H1 (cell line): Measurements from ENCODE around the gene FMC1. TPM values are rescaled to one million over a fixed set of nuclear protein-coding genes. Genes with fewer than 3 reads are reported as not detected.

Experiments used
- ASH2L ChIP-seq: fragments of 200-600, 300-600 bp; sonication (generic); IDR thresholded peaks from one replicate; pipeline ENCODE4 v1.7.1; 2017; ENCODE audit warnings: low read length
- CBX5 ChIP-seq: fragments of 300-800, 300-1000 bp; sonication (generic); IDR thresholded peaks from 2 replicates; pipeline ENCODE4 v1.7.1; 2016; ENCODE audit warnings: antibody characterized with exemption, low read length, low read depth
- CBX8 ChIP-seq: fragments of 300-800, 300-1000 bp; sonication (generic); IDR thresholded peaks from 2 replicates; pipeline ENCODE4 v1.7.1; 2016; ENCODE audit warnings: low read depth, low read length, borderline replicate concordance
- CHD1 ChIP-seq: IDR thresholded peaks from 2 replicates; pipeline ENCODE4 v1.6.1; 2012; ENCODE audit warnings: low read depth, low read length, improper control_type of control experiment
- EP300 ChIP-seq, 2 experiments: IDR thresholded peaks; 1 replicate in 1 of 2; 2 replicates in 1 of 2; pipeline ENCODE4 v1.6.1; 2011 to 2012; ENCODE audit warnings: low read depth in 2 of 2, low read length in 2 of 2, mild to moderate bottlenecking in 2 of 2, borderline replicate concordance in 1 of 2, inconsistent platforms in 1 of 2, moderate library complexity in 1 of 2
- GTF2F1 ChIP-seq: IDR thresholded peaks from 2 replicates; pipeline ENCODE4 v1.6.1; 2012; ENCODE audit warnings: low read depth, low read length, improper control_type of control experiment, borderline replicate concordance
- HDAC2 ChIP-seq, 2 experiments: fragments of 300-600 bp in 1 of 2; sonication (generic) in 1 of 2; IDR thresholded peaks; 2 replicates each; pipeline ENCODE4 v1.6.1; 2011 to 2012; ENCODE audit warnings: low read depth in 2 of 2, low read length in 2 of 2, mild to moderate bottlenecking in 2 of 2, moderate library complexity in 2 of 2, borderline replicate concordance in 1 of 2, inconsistent platforms in 1 of 2
- HDAC6 ChIP-seq: IDR thresholded peaks from one replicate; pipeline ENCODE4 v1.7.1; 2012; ENCODE audit warnings: low read depth, mild to moderate bottlenecking, inconsistent platforms, low read length, moderate library complexity
- KDM1A ChIP-seq: fragments of 200-600, 300-600 bp; sonication (generic); IDR thresholded peaks from 2 replicates; pipeline ENCODE4 v1.7.1; 2016; ENCODE audit warnings: mild to moderate bottlenecking, low read length, borderline replicate concordance
- KDM4A ChIP-seq: IDR thresholded peaks from one replicate; pipeline ENCODE4 v1.7.1; 2012; ENCODE audit warnings: low read depth, mild to moderate bottlenecking, moderate library complexity, low read length, inconsistent platforms; ENCODE audit not compliant: severe bottlenecking
- KDM5A ChIP-seq: fragments of 200-600 bp; IDR thresholded peaks from 2 replicates; pipeline ENCODE4 v1.7.1; 2012; ENCODE audit warnings: mild to moderate bottlenecking, low read length, inconsistent platforms, mixed read lengths
- NANOG ChIP-seq: IDR thresholded peaks from 2 replicates; pipeline ENCODE4 v1.6.1; 2011; ENCODE audit warnings: low read length, low read depth, mild to moderate bottlenecking, inconsistent platforms; ENCODE audit not compliant: insufficient read depth, poor library complexity, severe bottlenecking
- NRF1 ChIP-seq: IDR thresholded peaks from 2 replicates; pipeline ENCODE4 v1.6.1; 2011; ENCODE audit warnings: mild to moderate bottlenecking, low read depth, low read length, improper control_type of control experiment
- PHF8 ChIP-seq: fragments of 200-600 bp; sonication (generic); conservative IDR thresholded peaks from 2 replicates; pipeline ENCODE4 v1.7.1; 2012; ENCODE audit warnings: low read depth, mild to moderate bottlenecking, inconsistent platforms, low read length, moderate library complexity
- RFX5 ChIP-seq: IDR thresholded peaks from 2 replicates; pipeline ENCODE4 v1.6.1; 2011; ENCODE audit warnings: low read depth, low read length, improper control_type of control experiment, borderline replicate concordance
- SAP30 ChIP-seq: fragments of 300-600 bp; sonication (generic); IDR thresholded peaks from 2 replicates; pipeline ENCODE4 v1.7.1; 2012; ENCODE audit warnings: low read length, moderate library complexity, mild to moderate bottlenecking, inconsistent platforms; ENCODE audit not compliant: insufficient read depth, insufficient replicate concordance
- SP1 ChIP-seq: IDR thresholded peaks from 2 replicates; pipeline ENCODE4 v1.6.1; 2011; ENCODE audit warnings: low read depth, low read length
- SP2 ChIP-seq: IDR thresholded peaks from 2 replicates; pipeline ENCODE4 v1.6.1; 2012; ENCODE audit warnings: mild to moderate bottlenecking, low read length, inconsistent platforms
- SUZ12 ChIP-seq: fragments of 200-600 bp; sonication (generic); IDR thresholded peaks from 2 replicates; pipeline ENCODE4 v1.6.1; 2012; ENCODE audit warnings: mild to moderate bottlenecking, inconsistent platforms, low read length, moderate library complexity, mixed read lengths
- TBP ChIP-seq: IDR thresholded peaks from 2 replicates; pipeline ENCODE4 v1.6.1; 2011; ENCODE audit warnings: low read depth, low read length, improper control_type of control experiment
- YY1 ChIP-seq: IDR thresholded peaks from 2 replicates; pipeline ENCODE4 v1.6.1; 2011; ENCODE audit warnings: low read depth, mild to moderate bottlenecking, low read length
- polyA plus RNA-seq, 7 experiments: library from polyadenylated mRNA; depleted of rRNA in 3 of 7; stranded (reverse) in 5 of 7; unstranded in 2 of 7; fragments of >200 nt in 5 of 7; fragments of 200-250 nt in 2 of 7; gene quantifications; 1 replicate in 5 of 7; 2 replicates in 1 of 7; 4 replicates in 1 of 7; pipeline versions ENCODE4 v1.2.1 to v1.2.3, GENCODE V29; 2011 to 2013; ENCODE audit warnings: missing spikeins in 2 of 7, mixed read lengths in 2 of 7
- total RNA-seq: library from RNA; stranded (reverse); fragmentation: NEBNext Ultra II Directional; extraction: Animal tissue kit (Norgen Biotek cat#: 25700); gene quantifications from 2 replicates; pipeline ENCODE4 v1.2.1, GENCODE V29; 2021
- TF ChIP-seq, protein P1 (sequence below): IDR thresholded peaks from 2 replicates; pipeline ENCODE4 v1.6.1; 2012; ENCODE audit warnings: low read length, inconsistent platforms

The FMC1 gene
- total and polyA plus RNA-seq, 2 of the 8 experiments (the other 6 are each of a cell fraction or from before 2014, with no cell fraction given) = 15.8 to 28.4 TPM

DNA sequence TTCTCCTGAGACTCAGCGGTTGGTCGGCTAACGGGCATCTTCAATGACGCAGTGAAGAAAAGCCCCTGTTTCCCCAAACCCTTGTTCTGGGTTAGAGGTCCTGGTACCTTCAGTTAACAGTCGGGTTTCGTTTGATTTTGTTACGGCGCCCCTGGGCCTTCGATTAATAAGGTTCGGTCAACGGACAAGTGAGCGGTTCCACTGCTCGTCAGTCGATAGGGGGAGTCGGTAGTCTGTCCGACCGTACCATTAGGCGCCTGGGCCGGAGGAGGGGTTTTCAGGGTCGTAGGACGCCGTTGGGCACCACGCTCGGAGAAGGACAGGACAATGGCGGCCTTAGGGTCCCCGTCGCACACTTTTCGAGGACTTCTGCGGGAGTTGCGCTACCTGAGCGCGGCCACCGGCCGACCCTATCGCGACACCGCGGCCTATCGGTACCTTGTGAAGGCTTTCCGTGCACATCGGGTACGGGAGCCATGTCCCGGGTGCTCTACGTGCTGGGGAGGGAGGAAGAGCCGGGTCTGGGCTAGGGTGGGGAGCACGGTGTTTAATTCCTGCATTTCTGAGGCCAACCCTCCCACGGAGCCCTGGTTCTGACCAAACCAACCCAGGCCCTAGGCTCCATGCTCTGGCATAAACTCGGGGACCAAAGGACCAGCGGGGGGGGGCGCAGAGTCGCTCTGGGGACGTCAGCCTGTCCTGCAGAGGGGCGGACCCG is at the start of gene FMC1 (continued):
- TF ChIP-seq SUZ12 (no peak), RFX5 (no peak), TBP (peak; percentile 88), CBX5 (no peak), NRF1 (no peak), NANOG (no peak), YY1 (peak; percentile 87), PHF8 (peak; percentile 98), CBX8 (no peak), HDAC2 (IDR thresholded peaks at IDR 0.05; ENCODE audit: borderline replicate concordance in 1 of 2, low read depth in 2 of 2, low read length in 2 of 2) (0 out of 4 replicates have a peak, but pooled peaks of 1 of the 2 experiments have one; percentile 35), KDM1A (no peak), EP300 (IDR thresholded peaks at IDR 0.05; ENCODE audit: borderline replicate concordance in 1 of 2, low read depth in 2 of 2, low read length in 2 of 2) (peak in 1 of 2 experiments; percentile 97; a peak in 2 of 3 replicates), SP2 (no peak), ASH2L (peak; percentile 82), KDM4A (peak; percentile 63), SP1 (peak; percentile 80), KDM5A (no peak), HDAC6 (no peak), SAP30 (peak; percentile 47), CHD1 (peak; percentile 88), GTF2F1 (peak; percentile 61)
- TF ChIP-seq, protein P1, sequence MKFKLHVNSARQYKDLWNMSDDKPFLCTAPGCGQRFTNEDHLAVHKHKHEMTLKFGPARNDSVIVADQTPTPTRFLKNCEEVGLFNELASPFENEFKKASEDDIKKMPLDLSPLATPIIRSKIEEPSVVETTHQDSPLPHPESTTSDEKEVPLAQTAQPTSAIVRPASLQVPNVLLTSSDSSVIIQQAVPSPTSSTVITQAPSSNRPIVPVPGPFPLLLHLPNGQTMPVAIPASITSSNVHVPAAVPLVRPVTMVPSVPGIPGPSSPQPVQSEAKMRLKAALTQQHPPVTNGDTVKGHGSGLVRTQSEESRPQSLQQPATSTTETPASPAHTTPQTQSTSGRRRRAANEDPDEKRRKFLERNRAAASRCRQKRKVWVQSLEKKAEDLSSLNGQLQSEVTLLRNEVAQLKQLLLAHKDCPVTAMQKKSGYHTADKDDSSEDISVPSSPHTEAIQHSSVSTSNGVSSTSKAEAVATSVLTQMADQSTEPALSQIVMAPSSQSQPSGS = no peak
